Activated T-cell treated with anti-CD3 and anti-CD28 coated beads for 4 hours (primary cell): Measurements from ENCODE around the gene MALSU1.

Experiments
- DNase-seq: peaks from one replicate; pipeline ENCODE4 v3.0.0-alpha.2; 2020

MALSU1 gene

DNA sequence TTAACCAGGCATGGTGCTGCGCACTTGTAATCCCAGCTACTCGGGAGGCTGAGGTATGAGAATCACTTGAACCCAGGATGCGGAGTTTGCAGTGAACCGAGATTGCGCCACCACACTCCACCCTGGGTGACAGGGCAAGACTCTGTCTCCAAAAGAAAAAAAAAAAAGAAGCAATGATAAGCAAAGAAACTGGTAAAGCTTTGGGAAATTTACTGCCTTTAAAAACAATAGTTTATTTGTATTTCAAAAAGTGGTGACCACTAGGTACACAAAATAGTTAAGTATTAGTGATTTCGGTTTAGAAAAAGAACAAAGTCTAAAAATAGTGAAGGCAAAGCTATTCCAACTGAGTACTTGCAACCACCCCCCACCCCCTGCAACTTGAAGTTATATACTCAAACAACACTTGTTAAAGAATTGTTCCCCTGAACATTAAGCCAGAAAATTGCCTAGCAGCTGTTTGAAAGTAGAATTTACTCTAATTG lies 37.7 kb downstream of the MALSU1 start:
- DNase-seq, result no peak

GRCh38 chr7:23337374-23337773 lies 38.2 kb downstream of the MALSU1 start:
- no peak for DNase-seq

- no peak for DNase-seq
Observed at GRCh38 chr7:23338439-23338838, 39.3 kb downstream of the MALSU1 start.

DNA sequence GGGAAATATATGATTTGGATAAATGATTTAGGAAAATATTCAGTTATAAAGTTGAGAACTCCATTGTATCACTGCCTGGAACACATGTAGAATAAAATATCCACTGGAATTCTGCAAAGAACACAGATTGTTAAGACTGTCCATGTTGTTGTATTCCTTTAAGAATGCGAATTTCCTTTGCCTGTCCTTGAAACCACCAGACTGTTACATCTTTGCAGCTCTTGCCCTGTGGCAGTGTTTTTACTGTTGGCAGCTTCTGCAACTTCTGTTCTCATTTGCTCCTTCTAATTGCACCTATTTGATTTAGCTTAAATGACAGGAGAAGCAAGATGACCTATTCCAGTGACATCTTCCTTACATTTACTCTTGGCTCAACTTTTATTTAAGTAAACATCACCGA lies 39.7 kb downstream of the MALSU1 start:
- DNase-seq, result no peak

- DNase-seq, result no peak
Observed at GRCh38 chr7:23341846-23342598, 42.9 kb downstream of the MALSU1 start.

- DNase-seq, result no peak
Observed at GRCh38 chr7:23343102-23343501, 44.0 kb downstream of the MALSU1 start.

DNA sequence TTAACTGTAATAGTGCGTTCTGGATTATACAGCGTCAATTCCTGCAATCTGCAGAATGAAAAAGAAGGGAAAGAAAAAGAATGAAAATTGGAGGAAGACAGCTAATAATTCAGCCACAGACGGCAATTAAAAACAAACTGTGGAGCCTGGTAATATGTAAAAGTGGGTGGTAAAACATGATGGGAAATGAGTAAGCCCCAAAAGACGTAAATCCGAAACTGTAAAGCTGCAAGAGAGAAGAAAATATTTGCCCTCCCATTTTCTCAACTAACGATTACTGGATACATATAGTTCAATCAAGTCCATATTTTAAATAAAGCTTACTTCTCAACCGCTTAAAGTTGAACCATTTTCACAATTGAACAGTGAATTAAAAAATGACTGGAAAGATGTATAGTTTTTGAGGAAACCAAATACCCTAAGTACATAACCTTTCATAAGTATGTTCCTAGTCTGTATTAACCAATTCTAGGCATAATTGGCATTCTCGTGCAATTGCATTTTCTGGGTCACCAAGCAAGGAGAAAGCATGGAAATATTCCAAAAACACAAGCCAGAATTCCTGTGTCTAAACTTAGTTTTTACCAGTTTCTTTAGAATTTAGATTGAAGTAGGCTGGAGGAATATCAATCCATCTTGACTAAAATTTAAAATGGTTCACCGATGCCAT lies 44.8 kb downstream of the MALSU1 start:
- no peak for DNase-seq

DNA sequence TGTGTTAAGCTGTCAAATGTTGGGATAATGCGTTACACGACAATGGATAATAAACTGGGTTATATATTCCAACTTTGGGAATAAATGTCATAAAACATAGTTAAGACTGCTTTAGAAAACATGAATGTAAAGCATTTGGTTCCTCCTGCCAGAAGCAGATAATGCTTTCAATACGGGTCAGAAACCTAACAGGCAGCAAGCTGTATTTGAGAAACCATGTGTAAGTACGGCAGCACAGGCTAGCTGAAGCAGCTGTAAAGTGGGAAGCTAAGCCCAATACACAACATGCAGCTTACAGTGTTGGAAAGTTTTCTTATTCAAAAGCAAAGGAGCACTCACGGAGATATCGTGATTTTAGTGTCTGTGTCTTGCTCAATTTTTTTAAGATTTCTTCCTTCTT lies 46.5 kb downstream of the MALSU1 start:
- DNase-seq, result no peak

DNA sequence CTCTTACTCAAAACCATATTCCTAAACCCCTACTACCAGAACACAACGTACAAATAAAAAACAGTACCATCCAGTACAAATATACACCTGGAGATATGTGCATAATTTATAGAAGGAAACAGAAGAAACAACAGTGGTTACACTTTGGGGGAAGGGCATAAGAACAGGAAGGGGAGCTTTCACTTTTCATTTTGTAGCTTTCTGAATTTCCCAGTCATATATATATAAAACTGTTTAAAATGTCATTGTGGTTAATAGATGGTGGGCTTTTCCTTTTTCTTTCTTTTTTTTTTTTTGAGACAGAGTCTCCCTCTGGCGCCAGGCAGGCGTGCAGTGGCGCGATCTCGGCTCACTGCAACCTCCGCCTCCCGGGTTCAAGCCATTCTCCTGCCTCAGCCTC lies 47.2 kb downstream of the MALSU1 start:
- no peak for DNase-seq

- DNase-seq, result no peak
Observed at GRCh38 chr7:23347033-23347681, 48.0 kb downstream of the MALSU1 start.

GRCh38 chr7:23347682-23348180 lies 48.6 kb downstream of the MALSU1 start:
- DNase-seq, result no peak

DNA sequence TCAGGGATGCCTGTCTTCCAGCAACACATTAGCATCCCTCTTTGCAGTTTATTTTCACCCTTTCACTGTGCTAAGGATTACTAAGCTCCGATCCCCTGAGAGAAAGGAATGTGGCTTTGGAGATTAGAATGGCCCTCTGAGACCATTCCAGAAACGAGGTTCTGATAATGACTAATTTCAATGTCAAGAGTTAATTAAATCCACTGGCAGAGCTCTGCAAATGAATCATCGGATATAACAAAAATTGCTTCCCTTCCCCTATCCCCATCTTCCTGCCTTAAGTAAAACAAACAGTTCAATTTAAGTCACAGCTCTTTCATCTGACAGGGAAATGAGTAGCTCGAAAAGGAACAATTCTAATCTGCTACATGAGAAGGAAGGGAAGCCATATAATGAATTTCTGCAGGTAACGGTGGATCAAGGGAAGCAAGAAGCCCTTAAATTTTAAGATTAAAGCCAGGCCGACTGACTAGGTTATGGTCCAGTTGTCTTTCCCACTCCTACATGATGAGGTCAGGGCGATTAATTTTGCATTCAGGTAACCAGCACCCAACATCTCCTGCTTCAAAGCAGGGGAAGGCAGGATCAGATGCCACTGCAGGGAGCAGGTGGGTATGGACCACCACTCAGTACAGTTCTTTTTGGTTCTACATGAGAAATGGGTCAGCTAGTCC lies 50.5 kb downstream of the MALSU1 start:
- DNase-seq, result no peak

GRCh38 chr7:23350466-23350865 lies 51.3 kb downstream of the MALSU1 start:
- no peak for DNase-seq

- DNase-seq, result no peak
Observed at GRCh38 chr7:23353172-23353571, 54.0 kb downstream of the MALSU1 start.

- DNase-seq, result no peak
Observed at GRCh38 chr7:23356168-23356567, 57.0 kb downstream of the MALSU1 start.

DNA sequence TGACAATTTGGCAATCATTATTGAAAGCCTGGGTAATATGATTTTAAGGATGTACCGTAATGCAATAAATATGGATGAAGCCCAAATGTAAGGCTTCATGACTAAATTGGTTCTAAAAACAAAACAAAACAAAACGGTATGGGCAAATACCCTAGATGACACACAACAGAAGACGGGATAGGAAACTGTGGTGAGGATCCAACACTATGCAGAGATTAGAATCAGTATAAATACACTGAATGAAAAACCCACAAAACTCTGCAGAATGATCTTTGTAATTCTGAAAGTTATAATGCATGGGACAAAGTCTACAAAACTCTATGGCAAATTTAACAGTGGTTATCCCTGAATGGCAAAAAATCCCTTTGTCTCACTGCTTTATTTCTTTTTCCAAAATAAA lies 57.6 kb downstream of the MALSU1 start:
- no peak for DNase-seq

GRCh38 chr7:23357190-23358093 lies 58.3 kb downstream of the MALSU1 start:
- DNase-seq, result no peak

- no peak for DNase-seq
Observed at GRCh38 chr7:23358152-23358674, 59.1 kb downstream of the MALSU1 start.
